C4-2B (cell line): Measurements from ENCODE around the gene BATF.
A peak's percentile ranks its signal among the peaks of the same experiment; 100 is the strongest.

Experiments used
- H3K27ac ChIP-seq: fragments of 450-650 bp; 2 replicates; pipeline ENCODE4 v1.5.1; 2017
- CTCF ChIP-seq: fragments of 450-650 bp; conservative IDR thresholded peaks from 2 replicates; pipeline ENCODE4 v1.5.1; 2017; ENCODE audit warnings: mild to moderate bottlenecking
- ZFX ChIP-seq: fragments of 450-650 bp; IDR thresholded peaks from 2 replicates; pipeline ENCODE4 v1.6.1; 2017

Gene BATF

GRCh38 chr14:75525969-75526368, 3.7 kb downstream of the BATF start:
- H3K27ac ChIP-seq, result no peak overlapping the region
- TF ChIP-seq ZFX (no peak), CTCF (no peak)

GRCh38 chr14:75527449-75528163, 5.3 kb downstream of the BATF start:
- no peak overlapping the region for H3K27ac ChIP-seq
- TF ChIP-seq CTCF (no peak), ZFX (no peak)

DNA sequence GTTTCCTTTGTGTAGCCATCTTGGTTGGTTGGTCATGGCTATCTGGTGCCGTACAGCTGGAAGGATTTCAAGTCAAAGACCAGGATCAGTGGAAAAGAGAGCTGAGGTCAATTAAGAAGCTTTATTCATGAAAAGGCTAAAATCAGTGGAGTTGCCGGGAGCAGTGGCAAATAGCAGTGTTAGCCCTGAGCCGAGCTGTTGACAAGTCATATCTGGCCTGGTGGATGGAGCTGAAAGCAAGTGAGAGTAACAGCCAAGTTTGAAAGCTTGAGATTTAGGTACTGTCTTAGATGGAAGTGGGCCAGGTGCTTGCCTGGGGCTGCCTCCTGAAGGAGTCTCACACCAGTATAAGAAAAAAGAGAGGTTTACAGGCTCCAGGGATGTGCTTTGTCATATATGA, 9.0 kb downstream of the BATF start:
- no peak overlapping the region for H3K27ac ChIP-seq
- TF ChIP-seq ZFX, result no peak
- no peak for TF ChIP-seq CTCF

DNA sequence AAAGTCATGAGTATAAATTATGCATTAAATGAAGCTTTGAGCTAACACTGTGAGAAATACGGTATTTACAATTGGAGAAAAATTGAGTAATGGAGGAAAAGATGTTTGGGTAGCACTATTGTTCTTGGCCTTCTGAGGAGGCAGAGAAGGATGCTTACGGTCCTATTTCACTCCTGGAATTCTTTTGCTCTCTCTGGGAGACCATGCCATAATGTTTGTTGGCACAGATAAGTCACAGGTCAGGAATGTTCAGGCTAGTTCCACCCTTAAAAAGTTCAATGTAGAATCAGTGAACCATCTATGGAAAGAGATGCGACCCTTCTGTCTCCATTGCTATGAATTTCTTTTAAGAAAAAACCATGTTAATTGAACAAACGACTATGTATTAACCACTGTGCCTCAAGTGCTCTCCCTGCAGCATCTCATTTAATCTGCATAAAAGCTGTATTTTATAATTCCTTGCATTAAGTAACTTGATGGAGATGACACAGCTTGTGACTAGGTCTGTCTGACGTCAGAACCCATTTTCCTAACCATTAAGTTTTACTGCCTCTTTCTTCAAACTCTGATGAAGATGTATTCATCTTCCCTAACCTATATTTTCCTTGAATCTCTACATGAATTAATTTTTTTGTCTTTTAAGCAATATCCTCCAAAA, 9.5 kb downstream of the BATF start:
- TF ChIP-seq ZFX (no peak), CTCF (no peak)
- no peak overlapping the region for H3K27ac ChIP-seq

DNA sequence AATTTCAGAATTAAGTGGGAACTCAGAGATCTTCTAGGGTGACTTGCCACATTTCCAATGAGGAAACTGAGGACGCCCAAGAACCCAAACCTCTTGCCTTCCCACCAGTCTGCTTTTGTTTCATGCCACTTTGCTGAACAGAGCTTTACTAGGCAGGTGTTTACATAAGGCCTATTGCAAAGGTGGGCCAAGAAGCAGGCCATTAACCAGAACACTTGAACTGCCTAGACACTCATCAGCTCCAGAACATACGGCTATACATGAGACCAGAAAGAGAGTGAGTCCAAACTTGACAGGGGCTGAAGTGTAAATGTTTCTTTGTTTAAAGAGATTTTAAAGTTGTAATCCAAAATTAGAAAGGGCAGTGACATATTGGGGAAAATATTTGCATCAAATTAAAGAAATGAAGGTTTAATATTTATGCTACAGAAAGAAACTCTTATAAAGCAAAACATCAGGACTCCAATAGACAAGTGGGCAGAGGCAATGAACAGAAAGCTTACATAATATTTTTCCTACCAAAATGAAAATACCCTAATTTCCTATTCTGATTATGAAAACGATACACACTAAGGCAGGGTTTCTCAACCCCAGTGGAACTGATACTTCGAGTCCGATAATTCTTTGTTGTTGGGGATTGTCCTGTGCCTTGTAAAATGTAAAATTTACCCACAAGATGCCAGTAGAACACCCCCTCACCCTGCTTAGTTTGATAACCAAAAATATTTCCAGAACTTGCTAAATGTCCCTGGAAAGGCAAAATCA, 11.7 kb downstream of the BATF start:
- TF ChIP-seq CTCF, result no peak
- no peak for TF ChIP-seq ZFX
- H3K27ac ChIP-seq, result peak overlapping the region; percentile 17; the same call in 1 of the 2 replicates

DNA sequence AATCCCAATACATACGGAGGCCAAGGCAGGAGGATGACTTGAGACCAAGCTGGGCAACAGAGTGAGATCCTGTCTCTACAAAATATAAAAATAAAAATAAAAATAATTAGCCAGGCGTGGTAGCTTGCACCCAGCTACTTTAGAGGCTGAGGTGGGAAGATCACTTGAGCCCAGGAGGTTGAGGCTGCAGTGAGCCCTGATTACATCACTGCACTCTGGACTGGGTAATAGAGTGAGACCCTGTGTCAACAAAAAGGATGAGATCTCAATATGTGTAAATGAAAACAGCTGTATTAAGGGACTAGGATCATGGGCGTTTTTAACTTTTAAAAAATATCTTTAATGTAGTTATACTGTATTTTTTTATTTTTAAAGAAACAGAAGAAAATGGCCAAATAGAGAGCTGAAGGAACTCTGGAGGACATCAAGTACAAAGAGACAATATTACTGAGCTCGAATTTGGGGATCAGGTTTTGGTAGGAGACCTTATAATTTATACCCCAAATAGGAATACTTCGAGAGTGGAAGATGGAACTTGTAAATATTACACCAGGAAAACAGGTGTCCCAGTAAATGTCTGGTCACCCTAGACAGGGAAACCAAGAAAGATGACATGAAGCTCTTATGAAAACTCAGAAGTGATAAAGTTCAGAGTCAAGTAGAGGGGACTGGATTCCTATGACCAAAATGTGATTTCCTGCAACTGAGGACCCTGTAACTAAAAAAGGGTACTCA, 13.1 kb downstream of the BATF start:
- peak overlapping the region; percentile 60; the same call in 1 of the 2 replicates for H3K27ac ChIP-seq
- TF ChIP-seq CTCF, result no peak
- TF ChIP-seq ZFX, result no peak
